ACC112 (cell line): Measurements from ENCODE around the gene WWOX.

Experiments
- H2AFZ ChIP-seq: fragments of 200-600 bp; sonication (generic); one replicate; pipeline ENCODE4 v1.6.0; 2017; ENCODE audit warnings: antibody characterized with exemption, low read length; ENCODE audit not compliant: unreplicated experiment
- H3K27ac ChIP-seq: fragments of 200-600 bp; sonication (generic); 2 replicates; pipeline ENCODE4 v1.5.1; 2014; ENCODE audit warnings: low read depth, mild to moderate bottlenecking, antibody characterized with exemption, low read length, moderate library complexity
- H3K27me3 ChIP-seq: fragments of 200-600 bp; sonication (generic); 2 replicates; pipeline ENCODE4 v1.6.1; 2014; ENCODE audit warnings: mild to moderate bottlenecking, antibody characterized with exemption, low read length, moderate library complexity, mixed read lengths; ENCODE audit not compliant: insufficient read depth
- H3K36me3 ChIP-seq: fragments of 200-600 bp; sonication (generic); 2 replicates; pipeline ENCODE4 v1.6.1; 2016; ENCODE audit warnings: mild to moderate bottlenecking, antibody characterized with exemption, low read length, moderate library complexity, mixed read lengths; ENCODE audit not compliant: insufficient read depth
- H3K4me1 ChIP-seq: fragments of 200-600 bp; sonication (generic); one replicate; pipeline ENCODE4 v1.6.1; 2016; ENCODE audit warnings: low read length, mixed read lengths; ENCODE audit not compliant: insufficient read depth, unreplicated experiment, control insufficient read depth
- H3K4me3 ChIP-seq: fragments of 200-600 bp; sonication (generic); 2 replicates; pipeline ENCODE4 v1.5.1; 2014; ENCODE audit warnings: mild to moderate bottlenecking, low read depth, low read length
- H3K79me2 ChIP-seq: fragments of 200-600 bp; sonication (generic); one replicate; pipeline ENCODE4 v1.6.0; 2016; ENCODE audit warnings: low read length; ENCODE audit not compliant: control insufficient read depth, unreplicated experiment, insufficient read depth

WWOX gene

DNA sequence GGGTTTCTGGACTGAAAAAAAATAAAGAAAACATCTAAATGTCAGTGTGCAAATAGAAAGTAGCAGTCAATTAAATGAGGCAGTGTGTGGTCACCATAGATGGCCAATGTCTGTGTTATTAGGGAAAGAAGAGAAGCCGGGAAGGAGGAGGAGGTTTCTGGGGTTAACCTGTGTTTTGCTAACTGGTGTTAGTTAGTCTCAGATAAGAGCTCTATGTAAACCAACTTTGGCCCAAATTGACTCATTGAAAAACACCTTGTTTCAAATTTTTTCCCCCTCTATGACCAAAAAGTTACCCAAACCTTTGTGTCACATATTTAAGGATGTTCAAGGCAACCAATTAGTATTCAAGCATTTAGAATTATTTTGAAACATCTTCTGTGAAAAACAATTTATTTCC, 970.2 kb downstream of the WWOX start:
- H3K4me3 ChIP-seq = no peak overlapping the region
- H2AFZ ChIP-seq = no peak overlapping the region

DNA sequence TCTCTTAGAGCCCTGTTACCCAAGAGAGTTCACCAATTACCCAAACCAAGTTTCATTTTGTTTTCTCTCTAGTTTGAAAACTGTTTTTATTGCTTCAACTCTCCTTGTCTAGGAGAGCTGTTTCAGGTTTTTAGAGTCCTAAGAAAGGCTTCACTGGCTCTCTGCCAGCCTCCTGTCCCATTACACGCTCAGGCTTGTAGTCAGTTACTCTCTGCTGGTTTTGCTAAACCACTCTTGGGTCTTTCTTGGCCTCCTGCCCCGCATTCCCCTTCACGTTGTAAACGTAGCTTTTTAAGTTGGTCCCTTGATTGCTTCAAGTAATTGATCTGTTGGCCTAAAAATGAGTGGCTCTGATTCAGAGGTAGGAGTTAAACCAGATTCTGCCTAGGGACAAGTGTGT, 972.0 kb downstream of the WWOX start:
- no peak overlapping the region for H2AFZ ChIP-seq
- no peak overlapping the region for H3K4me3 ChIP-seq
- no peaks in the 10 kb centered on the region for H3K36me3 ChIP-seq
- no peaks in the 10 kb centered on the region for H3K4me1 ChIP-seq
- H3K79me2 ChIP-seq = no peaks in the 10 kb centered on the region
- H3K27ac ChIP-seq = no peak overlapping the region
- no peaks in the 10 kb centered on the region for H3K27me3 ChIP-seq

More for the DNA sequence above, 970.2 kb downstream of the WWOX start:
- Histone ChIP-seq H3K79me2 (no peaks in the 10 kb centered on the region), H3K4me1 (no peaks in the 10 kb centered on the region), H3K27me3 (no peaks in the 10 kb centered on the region), H3K36me3 (no peaks in the 10 kb centered on the region), H3K27ac (no peak overlapping the region)

DNA sequence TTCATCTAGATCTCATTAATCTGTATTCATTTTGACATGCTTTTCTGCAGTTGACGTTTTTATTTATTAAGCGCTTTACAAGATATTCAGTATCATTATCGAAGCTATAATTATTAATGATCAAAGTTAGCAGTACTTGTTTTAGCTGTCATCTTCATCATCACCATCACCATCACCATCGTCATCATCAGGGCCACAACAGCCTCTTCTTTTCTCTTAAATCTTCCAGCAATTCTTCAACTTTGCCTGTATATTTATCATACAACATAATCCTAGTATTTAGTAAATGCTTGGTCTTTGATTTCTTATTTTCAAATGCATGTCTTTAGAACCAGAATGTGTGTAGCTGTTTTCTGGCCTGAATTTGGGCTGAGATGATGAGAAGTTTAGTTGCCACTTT, 973.1 kb downstream of the WWOX start:
- H2AFZ ChIP-seq = no peak overlapping the region
- H3K4me1 ChIP-seq = no peaks in the 10 kb centered on the region
- no peaks in the 10 kb centered on the region for H3K36me3 ChIP-seq
- H3K27me3 ChIP-seq = no peaks in the 10 kb centered on the region
- no peak overlapping the region for H3K27ac ChIP-seq
- no peak overlapping the region for H3K4me3 ChIP-seq
- H3K79me2 ChIP-seq = no peaks in the 10 kb centered on the region

DNA sequence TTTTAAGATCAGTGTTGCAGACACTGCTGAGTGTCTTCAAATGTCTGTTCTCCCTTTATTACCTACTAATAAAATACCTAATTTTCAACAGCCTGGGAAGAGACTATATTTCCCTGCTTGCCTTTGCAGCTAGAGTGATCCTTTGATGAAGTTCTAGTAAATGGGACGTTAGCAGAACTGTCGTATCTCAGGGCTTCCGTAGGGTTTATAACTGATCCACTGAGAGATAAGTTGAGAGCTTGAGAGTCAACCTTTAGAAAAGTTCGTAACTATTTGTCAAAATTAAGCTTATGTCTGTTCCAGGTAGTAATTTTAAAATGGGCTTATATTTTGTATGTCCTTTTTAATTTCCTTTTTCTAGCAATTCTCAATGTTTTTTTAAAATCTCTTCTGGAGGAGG, 974.1 kb downstream of the WWOX start:
- H3K27ac ChIP-seq = no peak overlapping the region
- no peaks in the 10 kb centered on the region for H3K36me3 ChIP-seq
- no peak overlapping the region for H2AFZ ChIP-seq
- H3K27me3 ChIP-seq = no peaks in the 10 kb centered on the region
- no peaks in the 10 kb centered on the region for H3K79me2 ChIP-seq
- no peak overlapping the region for H3K4me3 ChIP-seq
- no peaks in the 10 kb centered on the region for H3K4me1 ChIP-seq

DNA sequence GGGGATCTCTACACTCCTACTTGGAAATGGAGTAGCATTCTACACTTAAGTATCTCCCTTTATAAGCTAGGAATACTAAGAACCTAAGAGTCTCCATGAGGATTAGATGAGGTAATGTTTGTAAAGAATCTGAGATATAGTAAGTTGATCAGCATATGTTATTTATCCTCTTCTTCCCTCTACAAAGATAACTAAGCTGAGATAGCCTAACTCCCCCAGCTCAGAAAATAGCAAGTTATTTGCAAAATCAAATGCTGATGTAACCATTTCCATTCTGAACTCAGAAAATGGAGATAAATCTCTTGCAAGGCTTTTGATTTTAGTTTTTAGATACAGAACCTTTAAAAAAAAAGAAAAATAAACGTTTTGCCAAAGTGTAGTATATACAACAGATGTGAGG, 975.1 kb downstream of the WWOX start:
- no peak overlapping the region for H3K27ac ChIP-seq
- H3K36me3 ChIP-seq = no peaks in the 10 kb centered on the region
- no peaks in the 10 kb centered on the region for H3K79me2 ChIP-seq
- H3K4me3 ChIP-seq = no peak overlapping the region
- H2AFZ ChIP-seq = no peak overlapping the region
- H3K27me3 ChIP-seq = no peaks in the 10 kb centered on the region
- H3K4me1 ChIP-seq = no peaks in the 10 kb centered on the region

DNA sequence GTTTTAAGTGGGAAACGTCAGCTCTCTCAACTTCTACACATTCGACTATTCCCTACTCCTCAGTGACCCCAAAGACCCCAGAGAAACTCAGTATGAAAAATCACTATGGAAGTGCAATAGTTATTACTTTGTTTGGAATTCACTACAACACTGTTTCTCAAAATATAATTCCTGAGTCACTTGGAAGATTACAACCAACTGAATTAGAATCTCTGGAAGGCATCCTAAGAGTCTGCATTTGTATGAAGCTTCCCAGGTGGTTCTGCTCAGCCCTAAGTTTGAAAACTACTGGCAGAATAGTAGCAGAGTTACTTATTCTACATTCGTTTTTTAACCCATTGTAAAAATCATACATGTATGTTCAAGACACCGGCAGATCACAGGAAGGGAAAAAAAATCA, 975.5 kb downstream of the WWOX start:
- Histone ChIP-seq H3K27me3 (no peaks in the 10 kb centered on the region), H2AFZ (no peak overlapping the region), H3K27ac (no peak overlapping the region), H3K4me3 (no peak overlapping the region), H3K36me3 (no peaks in the 10 kb centered on the region), H3K4me1 (no peaks in the 10 kb centered on the region), H3K79me2 (no peaks in the 10 kb centered on the region)

DNA sequence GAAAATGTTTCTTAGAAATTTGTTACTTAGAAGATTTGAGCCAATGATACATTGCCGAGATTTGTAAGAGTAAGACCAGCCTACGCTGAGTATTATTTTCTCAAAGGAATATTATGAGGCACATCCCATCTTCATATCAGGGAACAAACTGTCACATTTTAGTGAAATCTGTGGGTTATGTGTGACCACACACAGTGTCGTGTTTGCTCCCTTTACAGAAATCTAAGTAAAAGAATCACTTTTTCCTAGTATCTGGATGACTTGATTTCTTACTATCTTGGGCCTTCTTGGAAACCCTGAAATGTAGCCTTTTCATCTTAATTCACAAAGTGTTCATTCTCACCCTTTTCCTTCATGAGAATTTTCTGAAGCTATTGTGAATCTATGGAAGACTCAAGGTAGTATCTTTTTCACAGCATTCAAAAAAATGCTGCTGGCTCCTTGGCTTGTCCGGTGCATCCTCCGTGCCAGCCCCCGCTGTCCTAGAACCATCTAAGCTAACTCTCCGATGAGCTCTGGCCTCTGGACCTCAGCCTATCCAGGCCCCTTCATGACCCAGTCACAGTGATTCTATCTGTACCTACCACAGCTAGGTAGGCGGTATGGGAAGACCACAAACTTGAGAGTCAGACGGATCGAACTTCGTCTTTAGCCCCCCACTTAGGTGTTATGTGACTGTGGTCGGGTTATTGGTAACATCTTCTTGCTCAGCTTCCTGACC, 976.8 kb downstream of the WWOX start:
- no peak overlapping the region for H3K27ac ChIP-seq
- H3K79me2 ChIP-seq = no peaks in the 10 kb centered on the region
- H2AFZ ChIP-seq = no peak overlapping the region
- H3K27me3 ChIP-seq = no peaks in the 10 kb centered on the region
- H3K4me1 ChIP-seq = no peaks in the 10 kb centered on the region
- no peak overlapping the region for H3K4me3 ChIP-seq
- H3K36me3 ChIP-seq = no peaks in the 10 kb centered on the region

DNA sequence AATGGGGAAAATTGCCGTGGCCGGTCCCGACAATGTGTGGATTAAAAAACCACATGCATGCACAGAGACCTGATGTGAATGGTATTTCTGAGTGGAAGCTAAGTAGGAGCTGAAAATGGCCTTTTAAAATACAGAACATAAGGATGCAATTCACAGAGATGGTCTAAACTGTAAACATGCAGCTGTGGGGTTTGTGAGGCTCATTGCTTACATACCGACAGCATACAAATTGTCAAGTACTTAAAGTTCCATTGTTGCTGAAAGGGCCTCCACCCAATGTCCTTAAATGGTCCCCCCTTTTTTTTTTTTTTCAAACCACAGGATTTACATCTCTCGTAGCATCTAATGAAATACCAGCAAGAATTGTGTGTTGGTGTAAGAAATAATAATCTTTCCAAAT, 977.9 kb downstream of the WWOX start:
- H3K79me2 ChIP-seq = no peaks in the 10 kb centered on the region
- H3K27me3 ChIP-seq = no peaks in the 10 kb centered on the region
- no peaks in the 10 kb centered on the region for H3K4me1 ChIP-seq
- no peaks in the 10 kb centered on the region for H3K36me3 ChIP-seq
- H3K4me3 ChIP-seq = no peak overlapping the region
- no peak overlapping the region for H2AFZ ChIP-seq
- H3K27ac ChIP-seq = no peak overlapping the region

DNA sequence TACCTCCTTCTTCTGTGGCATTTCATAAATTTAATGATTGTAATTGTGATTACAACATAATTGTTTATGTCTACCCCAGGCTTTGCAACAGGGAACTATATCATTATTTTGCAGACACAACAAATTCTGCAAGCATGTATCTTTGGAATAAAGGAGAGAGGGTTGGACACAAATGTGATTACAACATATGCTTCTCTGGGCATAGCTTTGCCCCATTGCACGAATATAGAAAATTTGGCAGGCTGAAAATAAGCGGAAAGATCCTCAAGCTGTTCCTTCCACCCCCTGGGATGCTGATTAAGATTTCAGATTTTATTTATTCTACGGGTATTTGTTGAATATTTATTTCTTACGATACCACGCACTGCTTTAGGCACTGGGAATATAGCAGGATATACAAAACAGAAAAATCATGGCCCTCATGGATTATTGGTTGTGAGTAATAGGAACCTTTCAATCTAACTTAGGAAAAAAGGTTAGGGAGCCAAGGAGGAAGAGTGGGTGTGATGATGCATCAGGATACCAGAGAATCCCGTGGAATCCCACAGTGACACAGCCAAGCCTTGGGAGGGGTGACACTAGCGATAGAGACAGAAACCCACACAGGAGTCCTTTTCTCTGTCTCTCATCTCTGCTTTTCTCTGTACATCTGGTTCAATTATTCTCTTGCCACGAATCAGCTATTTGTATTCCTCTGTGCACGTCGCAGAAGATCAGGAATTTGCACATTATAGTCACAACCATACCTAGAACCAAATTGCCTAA, 980.4 kb downstream of the WWOX start:
- H3K79me2 ChIP-seq = no peaks in the 10 kb centered on the region
- no peaks in the 10 kb centered on the region for H3K4me1 ChIP-seq
- no peak overlapping the region for H3K27ac ChIP-seq
- H2AFZ ChIP-seq = no peak overlapping the region
- H3K27me3 ChIP-seq = no peaks in the 10 kb centered on the region
- no peaks in the 10 kb centered on the region for H3K36me3 ChIP-seq
- no peak overlapping the region for H3K4me3 ChIP-seq

DNA sequence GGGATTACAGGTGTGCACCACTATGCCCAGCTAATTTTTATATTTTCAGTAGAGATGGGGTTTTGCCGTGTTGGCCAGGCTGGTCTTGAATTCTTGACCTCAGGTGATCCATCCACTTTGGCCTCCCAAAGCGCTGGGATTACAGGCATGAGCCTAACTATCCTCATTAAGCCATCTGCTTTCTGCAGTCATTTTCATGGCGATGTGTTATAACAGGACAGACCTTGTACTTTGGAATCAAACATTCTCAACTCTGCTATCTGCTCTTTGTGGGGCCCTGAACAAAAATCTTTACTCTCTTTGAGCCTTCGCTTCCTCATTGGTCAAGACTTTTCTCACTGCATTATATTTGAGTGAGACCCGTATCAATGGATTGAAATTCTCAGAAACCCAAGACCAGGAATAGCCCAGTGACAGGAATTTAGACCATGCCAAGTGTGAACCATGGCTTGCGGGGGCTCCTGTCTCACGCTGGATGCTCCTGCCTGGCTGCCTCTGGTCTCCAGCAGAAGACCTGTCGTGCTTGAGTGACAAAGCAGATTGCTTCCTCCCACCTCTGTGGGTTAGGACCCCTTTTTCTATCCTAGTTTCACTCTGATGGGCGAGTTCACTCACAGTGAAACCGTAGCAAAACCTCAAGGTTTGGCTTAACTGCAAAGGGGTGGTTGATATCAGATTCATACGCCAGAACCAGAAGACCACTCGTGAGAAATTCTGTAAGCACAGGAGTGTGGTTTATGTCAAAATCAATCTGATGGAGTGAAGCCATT, 982.0 kb downstream of the WWOX start:
- Histone ChIP-seq H3K27ac (no peak overlapping the region), H3K4me3 (no peak overlapping the region), H2AFZ (no peak overlapping the region), H3K36me3 (no peaks in the 10 kb centered on the region), H3K4me1 (no peaks in the 10 kb centered on the region), H3K79me2 (no peaks in the 10 kb centered on the region), H3K27me3 (no peaks in the 10 kb centered on the region)
